ENCODE results near the gene SYT7. TPM values are rescaled to one million over a fixed set of nuclear protein-coding genes. Genes with fewer than 3 reads are reported as not detected.

Gene SYT7
- total RNA-seq, 2 donors from 2014 or later, result 8.6 to 12.2 TPM

DNA sequence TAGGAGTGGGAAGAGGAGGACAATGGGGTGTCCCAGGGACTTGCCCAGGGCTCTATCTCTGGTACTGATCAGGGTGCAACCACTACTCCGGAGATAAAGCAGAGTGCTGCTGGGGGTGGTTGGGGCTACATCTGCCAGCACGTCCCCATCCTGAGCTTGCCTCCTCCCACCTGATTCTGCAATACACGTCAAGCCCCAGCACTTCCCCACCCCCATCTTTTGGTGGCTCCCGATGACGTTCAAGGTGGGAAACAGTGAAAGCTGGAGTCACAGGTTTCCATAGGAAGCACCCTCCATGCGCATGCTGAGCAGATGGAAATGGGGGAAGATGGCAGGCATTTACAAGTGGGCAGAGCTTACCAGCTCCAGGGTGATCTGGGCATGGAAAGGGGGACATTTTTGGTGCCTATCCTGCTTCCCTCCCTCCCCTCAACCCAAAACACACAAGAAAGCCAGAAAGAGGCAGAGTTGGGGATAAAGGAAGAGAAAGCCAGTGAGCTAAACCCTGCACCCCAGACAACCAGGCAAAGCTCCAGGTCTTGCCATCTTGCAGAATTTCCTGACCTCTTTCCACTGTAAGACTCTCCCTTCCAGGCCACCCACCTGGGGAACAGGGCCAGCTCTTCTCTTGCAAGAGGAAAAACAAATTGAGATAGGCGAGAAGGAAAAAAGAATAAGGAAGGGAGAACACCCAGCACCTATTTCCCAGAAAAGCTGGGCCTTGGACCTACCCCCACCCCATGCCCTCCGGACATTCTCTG lies 15.8 kb downstream of the SYT7 start:
- DNase-seq, result no peak
- Histone ChIP-seq H3K27me3 (no peaks in the 10 kb centered on the region), H3K4me3 (no peak overlapping the region), H3K4me1 (peaks cover 6% of the 10 kb centered on the region), H3K27ac (no peak overlapping the region), H3K9me3 (no peaks in the 10 kb centered on the region), H3K36me3 (replicated peaks in 1 of 2; ENCODE audit: insufficient read depth in 1 of 2, low read depth in 2 of 2) (no peaks in the 10 kb centered on the region)
- 36 to 69% methylated on average over 4 to 8 of the region's 8 CpGs for WGBS, 2 donors
- no peak for ATAC-seq
- intact Hi-C loops (cut with DNase I), result no loop called here
- TF ChIP-seq, protein P1, sequence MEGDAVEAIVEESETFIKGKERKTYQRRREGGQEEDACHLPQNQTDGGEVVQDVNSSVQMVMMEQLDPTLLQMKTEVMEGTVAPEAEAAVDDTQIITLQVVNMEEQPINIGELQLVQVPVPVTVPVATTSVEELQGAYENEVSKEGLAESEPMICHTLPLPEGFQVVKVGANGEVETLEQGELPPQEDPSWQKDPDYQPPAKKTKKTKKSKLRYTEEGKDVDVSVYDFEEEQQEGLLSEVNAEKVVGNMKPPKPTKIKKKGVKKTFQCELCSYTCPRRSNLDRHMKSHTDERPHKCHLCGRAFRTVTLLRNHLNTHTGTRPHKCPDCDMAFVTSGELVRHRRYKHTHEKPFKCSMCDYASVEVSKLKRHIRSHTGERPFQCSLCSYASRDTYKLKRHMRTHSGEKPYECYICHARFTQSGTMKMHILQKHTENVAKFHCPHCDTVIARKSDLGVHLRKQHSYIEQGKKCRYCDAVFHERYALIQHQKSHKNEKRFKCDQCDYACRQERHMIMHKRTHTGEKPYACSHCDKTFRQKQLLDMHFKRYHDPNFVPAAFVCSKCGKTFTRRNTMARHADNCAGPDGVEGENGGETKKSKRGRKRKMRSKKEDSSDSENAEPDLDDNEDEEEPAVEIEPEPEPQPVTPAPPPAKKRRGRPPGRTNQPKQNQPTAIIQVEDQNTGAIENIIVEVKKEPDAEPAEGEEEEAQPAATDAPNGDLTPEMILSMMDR (IDR thresholded peaks at IDR 0.05), result no peak
- no peak for TF ChIP-seq POLR2A (IDR thresholded peaks at IDR 0.05)

DNA sequence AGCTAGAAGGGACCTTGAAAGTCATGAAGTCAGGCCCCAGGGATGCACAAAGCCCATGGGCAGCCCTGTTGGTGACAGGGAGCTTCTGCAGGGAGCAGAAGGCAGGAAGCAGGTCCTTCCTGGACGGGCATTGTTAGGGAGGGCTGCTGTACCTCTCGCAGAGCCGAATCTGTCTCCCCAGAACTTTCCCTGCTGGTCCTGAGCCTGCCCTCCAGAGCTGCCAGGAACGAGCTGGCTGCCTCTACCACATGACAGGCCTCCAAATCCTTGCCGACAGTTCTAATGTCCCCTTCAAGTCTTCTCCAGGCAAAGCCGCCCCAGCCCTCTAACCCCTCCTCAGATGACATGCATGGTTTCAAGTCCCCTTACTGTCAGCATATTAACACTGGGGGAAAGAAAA lies 20.1 kb downstream of the SYT7 start:
- no peaks in the 10 kb centered on the region for H3K36me3 ChIP-seq (replicated peaks in 1 of 2; ENCODE audit: insufficient read depth in 1 of 2, low read depth in 2 of 2)
- H3K4me1 ChIP-seq, result no peaks in the 10 kb centered on the region
- no peak overlapping the region for H3K4me3 ChIP-seq
- WGBS, 2 donors, result 60 to 76% methylated on average over 2 to 6 of the region's 6 CpGs
- no peaks in the 10 kb centered on the region for H3K9me3 ChIP-seq
- TF ChIP-seq, protein P1 (IDR thresholded peaks at IDR 0.05), result no peak
- no peak for TF ChIP-seq POLR2A (IDR thresholded peaks at IDR 0.05)
- H3K27me3 ChIP-seq, result no peaks in the 10 kb centered on the region
- no peak overlapping the region for H3K27ac ChIP-seq
- no peak for DNase-seq
- intact Hi-C loops (cut with DNase I), result no loop called here
- ATAC-seq, result no peak

DNA sequence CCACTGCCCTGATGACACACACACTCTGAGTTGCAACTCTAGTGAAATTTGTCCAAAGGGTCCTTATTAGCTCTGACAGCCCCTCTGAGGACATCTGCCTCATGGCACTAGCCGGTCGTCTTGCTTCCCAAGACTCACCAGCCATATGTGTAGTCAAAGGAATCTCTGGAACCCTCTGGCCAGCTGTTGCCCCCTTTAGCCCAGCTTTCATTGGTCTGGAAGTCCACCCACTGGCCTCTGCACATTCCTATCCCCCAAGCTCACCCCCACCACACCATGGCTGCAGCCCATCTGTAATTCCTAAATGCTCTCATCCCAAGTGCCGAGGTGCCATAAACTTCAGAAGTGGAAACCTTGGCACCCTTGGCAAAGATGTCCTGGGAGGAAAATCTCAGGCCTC lies 24.3 kb downstream of the SYT7 start:
- Histone ChIP-seq H3K4me1 (peaks cover 12% of the 10 kb centered on the region), H3K27me3 (no peaks in the 10 kb centered on the region), H3K4me3 (no peak overlapping the region), H3K36me3 (replicated peaks in 1 of 2; ENCODE audit: insufficient read depth in 1 of 2, low read depth in 2 of 2) (no peaks in the 10 kb centered on the region), H3K27ac (no peak overlapping the region), H3K9me3 (no peaks in the 10 kb centered on the region)
- DNase-seq, result no peak
- no peak for ATAC-seq
- WGBS, 2 donors, result 96 to 100% methylated on average over 3 of the region's 3 CpGs
- intact Hi-C loops (cut with DNase I), result no loop called here
- no peak for TF ChIP-seq POLR2A (IDR thresholded peaks at IDR 0.05)
- TF ChIP-seq, protein P1 (IDR thresholded peaks at IDR 0.05), result no peak

DNA sequence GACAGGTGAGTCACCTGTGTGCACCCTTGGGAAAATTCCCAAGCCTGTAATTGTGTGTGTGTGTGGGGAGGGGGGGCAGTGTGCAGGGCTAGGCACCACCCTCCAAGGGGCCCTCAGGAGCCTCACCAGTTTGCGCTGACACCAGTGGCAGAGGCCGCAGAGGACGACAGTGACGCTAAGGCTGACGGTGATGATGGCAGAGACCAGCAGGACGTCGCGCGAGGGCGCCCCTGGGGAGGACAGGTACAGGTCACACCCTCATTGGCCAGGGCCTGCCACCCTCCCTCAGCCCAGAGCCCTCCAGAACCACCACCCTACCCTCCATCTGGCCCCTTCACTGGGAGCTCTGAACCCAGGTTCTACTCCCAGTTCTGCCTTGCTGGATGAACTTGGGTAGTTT lies 24.9 kb downstream of the SYT7 start:
- no peaks in the 10 kb centered on the region for H3K36me3 ChIP-seq (replicated peaks in 1 of 2; ENCODE audit: insufficient read depth in 1 of 2, low read depth in 2 of 2)

More for the DNA sequence above, 24.9 kb downstream of the SYT7 start:
- Histone ChIP-seq H3K4me3 (no peak overlapping the region), H3K27me3 (no peaks in the 10 kb centered on the region), H3K4me1 (peaks cover 16% of the 10 kb centered on the region), H3K27ac (no peak overlapping the region), H3K9me3 (no peaks in the 10 kb centered on the region)
- 55% methylated on average over 10 of the region's 10 CpGs; no CpG with 5 or more reads in 1 of the 2 donors for WGBS, 2 donors
- TF ChIP-seq, protein P1 (IDR thresholded peaks at IDR 0.05), result no peak
- TF ChIP-seq POLR2A (IDR thresholded peaks at IDR 0.05), result no peak
- ATAC-seq (no peak), DNase-seq (no peak)
- intact Hi-C loops (cut with DNase I), result no loop called here
